LNCAP (cell line): ENCODE results near the gene CACNG7.

Experiments used
- CTCF ChIP-seq: fragments of 450-650 bp; IDR thresholded peaks from 2 replicates; pipeline ENCODE4 v1.5.1; 2017; ENCODE audit warnings: mild to moderate bottlenecking

Gene CACNG7

GRCh38 chr19:53942001-53942786, 33.1 kb downstream of the CACNG7 start:
- TF ChIP-seq CTCF, result no peak

GRCh38 chr19:53944416-53944815, 35.3 kb downstream of the CACNG7 start:
- TF ChIP-seq CTCF, result no peak

- no peak for TF ChIP-seq CTCF
Observed at GRCh38 chr19:53944933-53945332, 35.9 kb downstream of the CACNG7 start.

GRCh38 chr19:53945441-53945840, 36.4 kb downstream of the CACNG7 start:
- no peak for TF ChIP-seq CTCF

- no peak for TF ChIP-seq CTCF
Observed at GRCh38 chr19:53945998-53946397, 36.9 kb downstream of the CACNG7 start.

GRCh38 chr19:53947624-53948023, 38.5 kb downstream of the CACNG7 start:
- no peak for TF ChIP-seq CTCF

GRCh38 chr19:53951436-53951835, 42.4 kb downstream of the CACNG7 start:
- no peak for TF ChIP-seq CTCF

- no peak for TF ChIP-seq CTCF
Observed at GRCh38 chr19:53951947-53952346, 42.9 kb downstream of the CACNG7 start.
